Bone marrow (tissue), 2 donors: ENCODE results near the gene CDC42SE1.

Source experiments
- DNase-seq, 2 donors: peaks; one replicate each; lab custom pipeline; 2025; lab: John Stamatoyannopoulos, UW

Gene CDC42SE1

DNA sequence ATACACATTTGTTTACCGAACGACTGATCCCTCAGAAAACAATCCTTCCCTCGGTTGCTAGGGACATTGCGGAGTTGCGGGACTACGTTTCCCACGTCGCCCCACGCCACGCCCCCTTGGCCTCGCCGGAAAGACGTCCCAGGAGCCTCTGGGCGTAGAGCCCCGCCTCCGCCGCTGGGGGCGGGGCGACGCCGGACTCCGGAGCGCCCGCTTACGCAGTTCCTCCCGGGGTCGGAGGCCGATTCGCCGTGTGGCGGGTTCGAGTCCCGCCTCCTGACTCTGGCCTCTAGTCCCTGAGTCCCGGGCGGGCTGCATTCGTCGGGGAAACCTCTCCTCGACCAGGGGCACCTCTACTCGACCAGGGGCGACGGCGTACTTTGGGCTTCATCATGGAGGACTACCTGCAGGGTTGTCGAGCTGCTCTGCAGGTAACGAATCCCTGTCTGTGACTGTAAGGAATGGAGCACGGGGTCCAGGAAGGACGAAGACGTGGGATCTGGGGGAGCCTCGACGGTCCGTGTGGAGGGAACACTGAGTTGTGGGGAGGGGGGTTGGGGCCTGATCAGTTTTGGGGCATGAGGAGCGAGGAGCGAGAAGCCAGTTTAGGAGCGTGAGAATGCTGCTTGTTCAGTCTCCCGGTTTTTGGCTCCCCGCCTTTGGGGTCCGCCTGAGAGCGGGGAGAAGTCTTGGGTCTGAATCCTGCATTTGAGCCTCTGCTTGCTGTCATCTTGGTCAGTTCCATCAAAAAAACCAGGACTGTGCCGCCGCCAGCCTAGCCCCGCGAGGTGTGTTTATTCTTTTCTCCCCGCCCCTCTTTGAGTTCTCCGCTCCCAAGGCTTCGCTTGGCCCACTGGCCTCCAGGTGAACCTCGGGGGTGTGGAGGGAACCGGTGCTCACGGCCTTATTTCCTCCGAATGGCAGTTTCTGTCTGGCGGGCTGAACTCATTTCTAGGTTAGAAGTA lies 50.9 kb downstream of the CDC42SE1 start, which contains the start of gene PRUNE1:
TSS of gene PRUNE1 (plus strand) at position 206 of the 962 bp plus-strand sequence. CDS start at position 390, 184 bp downstream.
- DNase-seq: peak; percentile 81 to 89

DNA sequence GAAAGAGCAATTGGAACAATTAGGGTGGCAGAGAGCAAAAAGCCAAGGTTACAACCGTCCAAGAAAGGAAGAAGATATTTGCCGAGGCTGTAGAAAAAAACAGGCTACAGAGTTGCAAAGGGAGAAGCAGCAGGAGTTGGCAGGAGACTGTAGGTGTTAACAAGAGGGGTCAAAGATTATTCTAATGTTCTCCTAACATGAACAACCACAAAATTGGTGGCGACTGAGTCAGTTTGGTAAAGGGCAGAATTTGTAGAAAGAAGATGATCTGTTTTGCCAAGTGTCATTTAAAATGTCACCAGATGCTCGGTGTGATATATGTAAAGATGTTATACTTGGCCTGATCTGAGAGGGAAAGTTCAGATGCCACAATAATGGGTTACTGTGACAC lies 51.6 kb downstream of the CDC42SE1 start:
- DNase-seq: no peak

DNA sequence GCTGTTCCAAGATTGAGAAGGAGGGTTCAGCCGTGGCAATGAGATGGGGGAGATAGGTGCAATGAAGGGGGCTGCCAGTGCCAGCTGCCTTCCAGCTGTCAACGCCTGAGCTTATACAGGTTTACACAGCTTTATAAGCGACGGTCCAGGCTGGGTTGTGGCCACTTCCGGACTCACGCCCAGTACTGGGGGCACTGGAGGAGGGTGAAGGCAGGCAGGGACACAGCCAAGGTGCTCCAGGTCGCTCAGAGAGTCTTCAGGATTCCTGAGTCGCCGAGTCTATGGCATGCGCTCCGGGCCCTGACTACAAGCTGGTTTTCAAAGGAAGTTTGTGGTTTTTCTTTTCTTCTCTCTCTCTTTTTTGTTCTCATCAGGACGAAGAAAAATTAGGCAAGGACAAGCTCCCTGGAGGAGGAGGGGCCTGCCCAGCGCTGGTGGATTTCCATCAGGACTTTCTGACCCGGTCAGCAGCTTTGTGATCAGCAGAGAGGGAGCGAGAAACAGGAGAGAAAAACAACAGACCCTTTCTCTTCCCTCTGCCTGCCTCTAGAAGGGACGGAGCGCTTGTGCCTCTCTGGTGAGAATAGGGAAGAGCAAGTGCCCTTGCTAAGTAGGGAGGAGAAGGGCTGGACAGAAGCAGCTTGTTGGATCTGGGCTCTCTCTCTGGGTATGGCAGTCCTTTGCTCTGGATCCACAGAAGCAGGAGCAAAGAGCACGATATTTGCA lies 52.9 kb downstream of the CDC42SE1 start, which contains the start of gene MINDY1:
TSS of gene MINDY1 (minus strand) at position 576 of the 726 bp plus-strand sequence. CDS start 4,285 bp downstream, outside the sequence.
- DNase-seq: peak; percentile 48 to 75

DNA sequence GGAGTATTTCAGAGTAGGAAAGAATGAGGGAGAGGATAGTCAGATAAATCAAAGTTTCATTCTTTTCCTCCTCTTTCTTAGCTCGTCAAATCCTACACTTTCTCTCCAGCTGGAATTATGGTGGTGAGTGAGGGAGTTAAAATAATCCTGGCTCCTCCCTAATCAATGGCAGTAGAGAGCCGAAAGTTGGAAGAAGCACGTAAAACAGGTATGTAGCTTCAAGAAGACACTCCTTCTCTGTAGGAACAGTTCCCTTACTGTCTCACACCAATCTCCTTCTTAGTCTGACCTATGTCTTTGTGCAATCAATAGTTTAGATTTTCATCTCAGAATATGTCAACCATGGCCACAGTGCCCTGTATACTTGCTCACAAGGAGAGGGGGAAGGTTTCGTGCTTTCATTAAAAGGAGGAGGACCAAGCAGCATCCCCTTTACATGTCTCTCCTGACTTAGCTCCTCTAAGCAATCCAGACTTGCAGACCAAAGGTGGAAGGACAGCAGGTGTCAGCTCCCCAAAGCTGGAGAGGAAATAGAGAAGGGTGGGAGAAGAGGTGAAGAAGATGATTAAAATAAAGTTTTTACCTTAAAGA lies 53.6 kb downstream of the CDC42SE1 start:
- DNase-seq: no peak

DNA sequence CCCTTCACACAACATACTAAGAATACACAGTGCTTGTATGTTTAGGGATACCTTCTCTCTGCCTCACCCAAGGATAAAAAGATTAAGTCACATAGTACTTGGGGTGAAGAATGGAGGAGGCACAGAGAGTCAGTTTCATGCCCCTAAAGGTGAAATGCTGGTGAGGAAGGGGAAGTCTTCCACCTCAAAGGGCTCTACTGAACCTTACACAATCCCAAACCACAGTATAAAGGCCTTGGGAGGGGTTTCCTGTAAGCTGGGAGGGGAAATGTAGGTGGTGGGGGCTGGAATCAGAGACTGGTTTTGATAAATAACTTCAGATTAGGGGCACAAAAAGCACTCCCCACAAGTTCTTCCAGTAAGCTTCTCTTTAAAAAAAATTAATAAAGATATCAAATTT lies 56.2 kb downstream of the CDC42SE1 start:
- no peak for DNase-seq

DNA sequence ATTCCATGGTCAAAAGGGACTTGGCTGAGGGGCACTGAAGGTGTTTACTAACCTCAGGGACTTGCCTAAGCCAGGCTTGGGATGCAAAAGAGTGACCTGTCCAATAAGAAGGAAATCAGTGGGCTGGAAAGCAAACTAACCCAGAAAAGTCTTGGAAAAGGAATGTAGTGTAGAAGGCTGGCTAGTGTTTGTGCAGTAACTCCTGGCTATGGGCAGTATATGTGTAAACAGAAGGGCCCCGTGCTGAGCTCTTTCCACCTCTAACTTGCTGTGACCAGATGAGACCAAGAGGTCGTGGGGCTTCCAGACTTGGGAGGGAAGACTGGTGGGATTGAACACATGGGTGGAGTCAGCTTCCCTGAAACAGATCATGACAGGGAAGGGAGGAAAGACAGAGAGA lies 56.8 kb downstream of the CDC42SE1 start:
- no peak for DNase-seq

DNA sequence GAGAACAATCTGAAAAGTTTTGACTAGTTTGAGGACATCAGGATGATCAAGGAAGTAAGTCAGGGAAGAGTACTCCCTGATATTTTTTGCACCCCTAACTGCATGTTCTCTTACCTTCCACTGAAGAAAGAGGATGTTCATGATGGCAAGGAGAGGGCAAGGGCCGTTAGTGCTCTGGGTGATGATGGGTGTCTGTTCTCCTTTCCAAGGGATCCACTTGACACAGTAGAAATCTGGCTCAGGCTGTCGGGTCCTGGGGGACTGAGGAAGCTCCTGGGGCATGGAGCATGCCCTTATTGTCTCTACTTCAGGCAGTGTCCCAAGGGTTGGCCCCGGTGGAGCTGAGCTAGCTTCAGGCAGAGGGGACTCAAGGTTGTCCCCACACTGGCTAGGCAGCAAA lies 57.4 kb downstream of the CDC42SE1 start:
- no peak for DNase-seq

DNA sequence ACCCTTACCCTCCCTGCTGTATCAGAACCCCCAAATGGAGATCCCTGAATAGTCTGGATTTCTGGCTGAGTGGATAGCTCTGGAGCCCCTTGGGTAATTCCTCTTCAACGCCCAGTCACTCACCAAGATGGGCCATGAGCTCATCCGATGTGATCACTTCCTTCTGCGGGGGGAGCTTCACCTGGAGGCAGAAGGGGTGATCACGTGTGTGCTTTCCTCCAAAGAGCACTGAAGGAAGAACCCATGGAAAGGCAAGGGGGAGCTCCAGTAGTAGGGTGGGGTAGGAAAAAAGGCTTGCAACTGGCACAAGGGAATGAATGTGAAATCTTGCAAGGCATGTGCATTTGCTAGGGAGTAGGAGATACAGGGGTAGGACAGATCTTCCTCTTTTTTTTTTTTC lies 57.8 kb downstream of the CDC42SE1 start:
- no peak for DNase-seq
